A204.1 (cell line): ENCODE data around the gene CPED1.
"Not testable (repeated sequence)": the region's sequence is repeated elsewhere in the genome, so short reads cannot be mapped to it uniquely, and the experiment has no call there.

Source experiments
- FAIRE-seq: peaks from 2 replicates; lab custom pipeline; 2012; peaks lifted over from hg19 to GRCh38; lab: Jason Lieb, UNC

CPED1 gene

GRCh38 chr7:120981888-120982615 lies 6.5 kb upstream of the CPED1 start:
- FAIRE-seq: no peak

GRCh38 chr7:120983592-120983991 lies 4.9 kb upstream of the CPED1 start:
- FAIRE-seq: not testable (repeated sequence)

GRCh38 chr7:120984406-120984805 lies 4.1 kb upstream of the CPED1 start:
- no peak for FAIRE-seq

GRCh38 chr7:120985130-120985758 lies 3.3 kb upstream of the CPED1 start:
- no peak for FAIRE-seq

- FAIRE-seq: no peak
Observed at GRCh38 chr7:120985839-120986238, 2.7 kb upstream of the CPED1 start.

GRCh38 chr7:120986650-120987049 lies 1.9 kb upstream of the CPED1 start:
- no peak for FAIRE-seq

- FAIRE-seq: no peak
Observed at GRCh38 chr7:120987280-120987679, 1.2 kb upstream of the CPED1 start.

GRCh38 chr7:120987683-120988590 lies 574 bp upstream of the CPED1 start:
- peak; percentile 76 for FAIRE-seq

- FAIRE-seq: no peak
Observed at GRCh38 chr7:120989257-120990220, 1.0 kb downstream of the CPED1 start.

- no peak for FAIRE-seq
Observed at GRCh38 chr7:120990468-120991118, 2.1 kb downstream of the CPED1 start.

GRCh38 chr7:120991161-120991560 lies 2.6 kb downstream of the CPED1 start:
- FAIRE-seq: no peak

GRCh38 chr7:120991581-120991980 lies 3.1 kb downstream of the CPED1 start:
- no peak for FAIRE-seq

- no peak for FAIRE-seq
Observed at GRCh38 chr7:120992272-120992964, 3.9 kb downstream of the CPED1 start.

GRCh38 chr7:120992965-120993494 lies 4.5 kb downstream of the CPED1 start:
- no peak for FAIRE-seq

- FAIRE-seq: no peak
Observed at GRCh38 chr7:120993553-120994191, 5.2 kb downstream of the CPED1 start.

GRCh38 chr7:120994512-120995410 lies 6.2 kb downstream of the CPED1 start:
- no peak for FAIRE-seq

GRCh38 chr7:120995654-120996053 lies 7.1 kb downstream of the CPED1 start:
- no peak for FAIRE-seq

- no peak for FAIRE-seq
Observed at GRCh38 chr7:120996333-120996987, 7.9 kb downstream of the CPED1 start.
